GM12878 (cell line): ENCODE measurements around the gene TCF25. TPM values are rescaled to one million over a fixed set of nuclear protein-coding genes. Genes with fewer than 3 reads are reported as not detected.

ENCODE experiments used
- ATAC-seq: fragments of 200-7000 bp; cut with Tn5 transposase; 3 replicates; pipeline ENCODE4 v1.9.1; 2020; ENCODE audit warnings: mild to moderate bottlenecking, moderate library complexity
- BruUV-seq: library from RNA; stranded (reverse); fragments of 400-500 nt; replicated peaks from 2 replicates; lab custom pipeline; 2021; lab: Mats Ljungman, UMichigan
- CTCF ChIA-PET: fragments of 300-600 bp; sonication (Branson Sonifier 250); formaldehyde crosslinking; extraction: SDS; loops from one replicate; lab custom pipeline; 2021; ENCODE audit warnings: inconsistent platforms; lab: Yijun Ruan, JAX
- POLR2A ChIA-PET: fragments of 350-600 bp; formaldehyde crosslinking; extraction: SDS; loops from one replicate; lab custom pipeline; 2021; ENCODE audit warnings: inconsistent platforms; lab: Charles Lee
- RAD21 ChIA-PET: fragments of 300-600 bp; sonication (Branson Sonifier 250); formaldehyde crosslinking; loops from one replicate; lab custom pipeline; 2023; ENCODE audit warnings: antibody characterized with exemption; ENCODE audit not compliant: unreplicated experiment; lab: Charles Lee
- SMC1A ChIA-PET: fragments of 300-600 bp; sonication (Branson Sonifier 250); formaldehyde crosslinking; loops from one replicate; lab custom pipeline; 2023; ENCODE audit not compliant: unreplicated experiment, uncharacterized antibody; lab: Charles Lee
- DNase-seq: peaks from one replicate; pipeline ENCODE4 v3.0.0-alpha.2; 2011; ENCODE audit warnings: low read depth, low spot score
- FAIRE-seq: peaks from 3 replicates; lab custom pipeline; 2011; peaks lifted over from hg19 to GRCh38; lab: Jason Lieb, UNC
- H2AFZ ChIP-seq: 2 replicates; pipeline ENCODE4 v1.6.0; 2011; ENCODE audit warnings: low read depth, low read length, control low read depth; ENCODE audit not compliant: control insufficient read depth
- H3K27ac ChIP-seq: 2 replicates; pipeline ENCODE4 v1.5.1; 2011; ENCODE audit warnings: control low read depth; ENCODE audit not compliant: control insufficient read depth, insufficient read depth
- H3K27me3 ChIP-seq, 2 experiments: replicated peaks in 1 of 2; 2 replicates each; pipeline versions ENCODE4 v1.6.0 to v1.6.1; 2011; ENCODE audit warnings: low read length in 1 of 2; ENCODE audit not compliant: control insufficient read depth in 2 of 2, insufficient read depth in 2 of 2
- H3K36me3 ChIP-seq, 2 experiments: 2 replicates each; pipeline ENCODE4 v1.5.1; 2011; ENCODE audit warnings: low read length in 1 of 2; ENCODE audit not compliant: control insufficient read depth in 2 of 2, insufficient read depth in 2 of 2
- H3K4me1 ChIP-seq: 2 replicates; pipeline ENCODE4 v1.6.1; 2011; ENCODE audit warnings: mild to moderate bottlenecking, low read length, moderate library complexity, mixed read lengths; ENCODE audit not compliant: control insufficient read depth, insufficient read depth
- H3K4me2 ChIP-seq: 2 replicates; pipeline ENCODE4 v1.6.0; 2011; ENCODE audit warnings: control low read depth; ENCODE audit not compliant: control insufficient read depth, insufficient read depth
- H3K4me3 ChIP-seq: fragments of 200-600 bp; sonication (generic); 2 replicates; pipeline ENCODE4 v1.5.1; 2016
- H3K79me2 ChIP-seq: 2 replicates; pipeline ENCODE4 v1.6.0; 2011; ENCODE audit warnings: low read length; ENCODE audit not compliant: control insufficient read depth, insufficient read depth
- H3K9ac ChIP-seq: 2 replicates; pipeline ENCODE4 v1.8.0; 2011; ENCODE audit warnings: low read length, control low read depth, mixed read lengths; ENCODE audit not compliant: control insufficient read depth, insufficient read depth
- H3K9me3 ChIP-seq: replicated peaks from 3 replicates; pipeline ENCODE4 v1.5.1; 2011; ENCODE audit warnings: mild to moderate bottlenecking, low read length; ENCODE audit not compliant: control insufficient read depth, insufficient read depth
- H4K20me1 ChIP-seq: 2 replicates; pipeline ENCODE4 v1.6.0; 2011; ENCODE audit not compliant: control insufficient read depth, insufficient read depth
- BMI1 ChIP-seq: fragments of 450-650 bp; IDR thresholded peaks from 2 replicates; pipeline ENCODE4 v1.6.1; 2016; ENCODE audit warnings: mild to moderate bottlenecking, moderate library complexity, borderline replicate concordance
- HCFC1 ChIP-seq: fragments of 150-350 bp; IDR thresholded peaks from 2 replicates; pipeline ENCODE4 v1.6.1; 2014; ENCODE audit warnings: low read length
- HDAC2 ChIP-seq: fragments of 200-600 bp; sonication (generic); IDR thresholded peaks from 2 replicates; pipeline ENCODE4 v1.6.1; 2017
- HDGF ChIP-seq: fragments of 450-650 bp; IDR thresholded peaks from 2 replicates; pipeline ENCODE4 v1.6.1; 2016; ENCODE audit warnings: antibody characterized with exemption
- MTA3 ChIP-seq: IDR thresholded peaks from 2 replicates; pipeline ENCODE4 v1.6.1; 2012; ENCODE audit warnings: low read length, inconsistent platforms, borderline replicate concordance
- NR2C1 ChIP-seq: fragments of 450-650 bp; IDR thresholded peaks from 2 replicates; pipeline ENCODE4 v1.6.1; 2017; ENCODE audit warnings: antibody characterized with exemption, mild to moderate bottlenecking, moderate library complexity
- NRF1 ChIP-seq: conservative IDR thresholded peaks from 2 replicates; pipeline ENCODE4 v1.6.1; 2011; ENCODE audit warnings: mild to moderate bottlenecking, low read depth, low read length, improper control_type of control experiment
- PAX5 ChIP-seq: IDR thresholded peaks from 2 replicates; pipeline ENCODE4 v1.6.1; 2011; ENCODE audit warnings: low read depth, low read length, borderline replicate concordance
- POU2F2 ChIP-seq: IDR thresholded peaks from 3 replicates; pipeline ENCODE4 v1.6.1; 2011; ENCODE audit warnings: low read depth, mild to moderate bottlenecking, low read length, borderline replicate concordance
- RBBP5 ChIP-seq: fragments of 200-600 bp; sonication (generic); conservative IDR thresholded peaks from 2 replicates; pipeline ENCODE4 v1.6.1; 2016
- WGBS: methylation state at CpG from one replicate; pipeline ENCODE4 v1.1.6; 2016; ENCODE audit warnings: low lambda C conversion rate; ENCODE audit not compliant: insufficient replicate concordance, insufficient coverage; ENCODE audit errors: missing lambda C conversion rate; 5-methylcytosine and 5-hydroxymethylcytosine counted together
- in situ Hi-C: fragments of 300-500 bp; cut with MboI; formaldehyde crosslinking; loops from 9 replicates; pipeline ENCODE4 v1.14.3; 2018; ENCODE audit warnings: mixed read lengths
- intact Hi-C: fragments of 100-400 bp; cut with micrococcal nuclease; formaldehyde crosslinking; loops from one replicate; pipeline ENCODE4 v1.14.2; 2022; ENCODE audit not compliant: unreplicated experiment
- polyA plus RNA-seq, 11 experiments: library from polyadenylated mRNA; depleted of rRNA in 4 of 11; unstranded in 6 of 11; stranded (reverse) in 5 of 11; fragments of >200 nt; fragmentation: Nextera tagmentation in 4 of 11; fragmentation: Illumina TruSeq in 1 of 11; extraction: Ambion mirVana in 4 of 11; extraction: Trizol in 1 of 11; gene quantifications; 1 replicate in 1 of 11; 2 replicates in 10 of 11; pipeline versions ENCODE4 v1.2.1 to v1.2.3, GENCODE V29; 2011 to 2016; ENCODE audit warnings: inconsistent platforms in 2 of 11, missing spikeins in 2 of 11, low read depth in 1 of 11
- total RNA-seq, 4 experiments: library from RNA; depleted of rRNA in 3 of 4; stranded (reverse); fragments of >200 nt in 3 of 4; fragmentation: Illumina TruSeq in 1 of 4; extraction: Trizol in 1 of 4; gene quantifications; 2 replicates each; pipeline versions ENCODE4 v1.2.1 to v1.2.3, GENCODE V29; 2013 to 2021
- TF ChIP-seq, protein P1 (sequence below): IDR thresholded peaks from 2 replicates; pipeline ENCODE4 v1.6.1; 2011; ENCODE audit warnings: borderline replicate concordance, low read depth, mild to moderate bottlenecking, moderate library complexity, mixed read lengths, low read length; ENCODE audit not compliant: insufficient read depth; ENCODE audit errors: extremely low read length
- TF ChIP-seq, protein P2 (sequence below): fragments of 450-650 bp; IDR thresholded peaks from 2 replicates; pipeline ENCODE4 v1.6.1; 2017; ENCODE audit warnings: mild to moderate bottlenecking, moderate library complexity
- TF ChIP-seq, protein P3 (sequence below): IDR thresholded peaks from 2 replicates; pipeline ENCODE4 v1.6.1; 2012; ENCODE audit warnings: low read length, inconsistent platforms

Gene TCF25
- total and polyA plus RNA-seq, 10 of the 15 experiments (the other 5 are each of a cell fraction or from before 2014, with no cell fraction given): 8.4 to 130 (median 89.4) TPM

DNA sequence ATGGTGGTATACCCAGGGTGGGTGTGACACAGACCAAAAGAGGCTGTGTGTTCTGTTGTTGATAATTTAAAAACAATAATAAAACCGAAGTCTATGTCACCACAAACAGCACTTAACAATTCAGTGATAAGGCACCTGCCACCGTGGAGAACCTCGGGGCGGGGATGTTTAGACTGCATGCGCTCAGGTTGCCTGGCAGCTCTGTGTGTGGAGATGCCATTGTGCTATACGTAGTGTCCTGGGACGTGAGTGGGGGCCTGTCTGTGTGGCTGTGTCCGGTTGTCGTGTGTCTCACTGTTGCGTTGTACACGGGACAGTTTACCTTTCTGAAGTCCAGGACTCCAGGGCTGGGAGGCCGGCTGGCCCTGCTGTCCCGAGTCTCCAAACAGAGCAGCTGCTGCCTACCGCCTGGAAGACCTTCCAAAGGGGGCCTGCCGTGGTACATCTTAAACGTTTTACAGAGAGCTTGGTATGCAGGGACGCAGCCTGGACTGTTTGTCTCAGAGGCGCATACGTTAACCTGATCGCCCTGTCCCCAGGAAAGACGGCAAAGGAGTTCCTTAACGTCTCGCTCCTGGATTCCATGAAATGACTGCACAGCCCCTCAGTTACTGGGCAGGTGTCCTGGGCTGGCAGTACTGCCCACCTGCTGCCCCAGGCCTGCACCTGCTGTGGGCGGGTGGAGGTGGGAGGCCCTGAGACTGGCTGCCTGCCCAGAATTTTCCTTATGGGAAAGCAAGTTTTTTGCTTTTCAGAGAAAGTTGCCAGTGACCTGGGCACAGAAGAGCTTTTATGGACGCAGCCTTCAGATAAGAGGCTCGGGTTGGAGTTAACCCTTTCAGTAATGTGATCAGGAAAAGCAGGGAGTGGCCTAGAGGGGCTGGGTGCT is 26.1 kb upstream of the TCF25 start (continued):
- TF ChIP-seq BMI1 (no peak), PAX5 (no peak), NRF1 (no peak)

DNA sequence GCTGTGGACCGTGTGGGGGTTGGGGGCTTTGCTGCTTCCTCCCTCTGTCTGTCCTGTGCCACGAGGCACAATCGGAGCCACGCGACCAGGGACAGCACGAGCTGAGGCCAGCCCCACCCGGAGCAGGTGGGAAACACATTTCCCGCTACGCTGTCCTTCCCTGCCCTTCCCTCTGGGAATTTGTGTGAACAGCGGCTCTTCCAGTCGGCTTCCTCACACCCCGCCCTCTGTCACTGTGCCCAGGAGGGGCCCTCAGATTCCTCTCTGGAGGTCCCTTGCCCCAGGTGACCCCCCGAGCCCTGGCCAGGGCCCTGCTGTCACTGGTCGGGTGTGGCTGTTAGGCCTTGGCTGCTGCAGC is 25.5 kb upstream of the TCF25 start:
- no peaks in the 10 kb centered on the region for H4K20me1 ChIP-seq
- peaks cover 3% of the 10 kb centered on the region for H3K4me1 ChIP-seq
- DNase-seq (no peak), FAIRE-seq (no peak), ATAC-seq (no peak)
- no peak overlapping the region for H2AFZ ChIP-seq
- no peaks in the 10 kb centered on the region for H3K27me3 ChIP-seq
- H3K9me3 ChIP-seq: no peaks in the 10 kb centered on the region
- no peak overlapping the region for H3K4me3 ChIP-seq
- ChIA-PET SMC1A (no interaction called here), CTCF (no interaction called here), POLR2A (no interaction called here)
- no peak overlapping the region for H3K9ac ChIP-seq
- no peak overlapping the region for H3K27ac ChIP-seq
- intact Hi-C loops (no loop called here), in situ Hi-C loops (no loop called here)
- H3K36me3 ChIP-seq: no peaks in the 10 kb centered on the region
- H3K79me2 ChIP-seq: no peaks in the 10 kb centered on the region
- WGBS: 48% methylated on average over 11 of the region's 14 CpGs
- H3K4me2 ChIP-seq: no peak overlapping the region
- no TSS peak for BruUV-seq
- TF ChIP-seq NR2C1: no peak
- TF ChIP-seq RBBP5: no peak
- TF ChIP-seq POU2F2: no peak
- no peak for TF ChIP-seq HDGF
- no peak for TF ChIP-seq HDAC2
- TF ChIP-seq, protein P1, sequence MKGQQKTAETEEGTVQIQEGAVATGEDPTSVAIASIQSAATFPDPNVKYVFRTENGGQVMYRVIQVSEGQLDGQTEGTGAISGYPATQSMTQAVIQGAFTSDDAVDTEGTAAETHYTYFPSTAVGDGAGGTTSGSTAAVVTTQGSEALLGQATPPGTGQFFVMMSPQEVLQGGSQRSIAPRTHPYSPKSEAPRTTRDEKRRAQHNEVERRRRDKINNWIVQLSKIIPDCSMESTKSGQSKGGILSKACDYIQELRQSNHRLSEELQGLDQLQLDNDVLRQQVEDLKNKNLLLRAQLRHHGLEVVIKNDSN: no peak
- TF ChIP-seq, protein P2, sequence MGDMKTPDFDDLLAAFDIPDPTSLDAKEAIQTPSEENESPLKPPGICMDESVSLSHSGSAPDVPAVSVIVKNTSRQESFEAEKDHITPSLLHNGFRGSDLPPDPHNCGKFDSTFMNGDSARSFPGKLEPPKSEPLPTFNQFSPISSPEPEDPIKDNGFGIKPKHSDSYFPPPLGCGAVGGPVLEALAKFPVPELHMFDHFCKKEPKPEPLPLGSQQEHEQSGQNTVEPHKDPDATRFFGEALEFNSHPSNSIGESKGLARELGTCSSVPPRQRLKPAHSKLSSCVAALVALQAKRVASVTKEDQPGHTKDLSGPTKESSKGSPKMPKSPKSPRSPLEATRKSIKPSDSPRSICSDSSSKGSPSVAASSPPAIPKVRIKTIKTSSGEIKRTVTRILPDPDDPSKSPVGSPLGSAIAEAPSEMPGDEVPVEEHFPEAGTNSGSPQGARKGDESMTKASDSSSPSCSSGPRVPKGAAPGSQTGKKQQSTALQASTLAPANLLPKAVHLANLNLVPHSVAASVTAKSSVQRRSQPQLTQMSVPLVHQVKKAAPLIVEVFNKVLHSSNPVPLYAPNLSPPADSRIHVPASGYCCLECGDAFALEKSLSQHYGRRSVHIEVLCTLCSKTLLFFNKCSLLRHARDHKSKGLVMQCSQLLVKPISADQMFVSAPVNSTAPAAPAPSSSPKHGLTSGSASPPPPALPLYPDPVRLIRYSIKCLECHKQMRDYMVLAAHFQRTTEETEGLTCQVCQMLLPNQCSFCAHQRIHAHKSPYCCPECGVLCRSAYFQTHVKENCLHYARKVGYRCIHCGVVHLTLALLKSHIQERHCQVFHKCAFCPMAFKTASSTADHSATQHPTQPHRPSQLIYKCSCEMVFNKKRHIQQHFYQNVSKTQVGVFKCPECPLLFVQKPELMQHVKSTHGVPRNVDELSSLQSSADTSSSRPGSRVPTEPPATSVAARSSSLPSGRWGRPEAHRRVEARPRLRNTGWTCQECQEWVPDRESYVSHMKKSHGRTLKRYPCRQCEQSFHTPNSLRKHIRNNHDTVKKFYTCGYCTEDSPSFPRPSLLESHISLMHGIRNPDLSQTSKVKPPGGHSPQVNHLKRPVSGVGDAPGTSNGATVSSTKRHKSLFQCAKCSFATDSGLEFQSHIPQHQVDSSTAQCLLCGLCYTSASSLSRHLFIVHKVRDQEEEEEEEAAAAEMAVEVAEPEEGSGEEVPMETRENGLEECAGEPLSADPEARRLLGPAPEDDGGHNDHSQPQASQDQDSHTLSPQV: no peak
- TF ChIP-seq, protein P3, sequence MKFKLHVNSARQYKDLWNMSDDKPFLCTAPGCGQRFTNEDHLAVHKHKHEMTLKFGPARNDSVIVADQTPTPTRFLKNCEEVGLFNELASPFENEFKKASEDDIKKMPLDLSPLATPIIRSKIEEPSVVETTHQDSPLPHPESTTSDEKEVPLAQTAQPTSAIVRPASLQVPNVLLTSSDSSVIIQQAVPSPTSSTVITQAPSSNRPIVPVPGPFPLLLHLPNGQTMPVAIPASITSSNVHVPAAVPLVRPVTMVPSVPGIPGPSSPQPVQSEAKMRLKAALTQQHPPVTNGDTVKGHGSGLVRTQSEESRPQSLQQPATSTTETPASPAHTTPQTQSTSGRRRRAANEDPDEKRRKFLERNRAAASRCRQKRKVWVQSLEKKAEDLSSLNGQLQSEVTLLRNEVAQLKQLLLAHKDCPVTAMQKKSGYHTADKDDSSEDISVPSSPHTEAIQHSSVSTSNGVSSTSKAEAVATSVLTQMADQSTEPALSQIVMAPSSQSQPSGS: no peak
- TF ChIP-seq HCFC1: no peak
- TF ChIP-seq MTA3: no peak
- TF ChIP-seq, all 136 proteins: peak for 0
- RAD21 ChIA-PET: interaction anchor here (0.6 kb wide), 1 partner anchor 59 kb away, joined by 3 read pairs; no protein-coding TSS in a partner anchor
